AG04450 (cell line): Measurements from ENCODE around the gene BANP. TPM values are rescaled to one million over a fixed set of nuclear protein-coding genes. Genes with fewer than 3 reads are reported as not detected.
"Not testable (repeated sequence)": the region's sequence is repeated elsewhere in the genome, so short reads cannot be mapped to it uniquely, and the experiment has no call there.

Experiments used
- CTCF ChIA-PET: fragments of 300-600, 350-600 bp; formaldehyde crosslinking; extraction: SDS; loops from one replicate; lab custom pipeline; 2022; ENCODE audit warnings: antibody characterized with exemption, inconsistent platforms; lab: Charles Lee
- POLR2A ChIA-PET: fragments of 350-600 bp; formaldehyde crosslinking; extraction: SDS; loops from one replicate; lab custom pipeline; 2021; ENCODE audit warnings: antibody characterized with exemption, inconsistent platforms; lab: Yijun Ruan, JAX
- DNase-seq: peaks from one replicate; pipeline ENCODE4 v3.0.0-alpha.2; 2011; ENCODE audit warnings: low read depth, low spot score
- H3K27ac ChIP-seq: one replicate; pipeline ENCODE4 v1.5.1; 2012; ENCODE audit warnings: low read depth, low read length, control low read depth
- H3K27me3 ChIP-seq: one replicate; pipeline ENCODE4 v1.6.0; 2012; ENCODE audit warnings: low read length; ENCODE audit not compliant: control insufficient read depth, insufficient read depth
- H3K4me3 ChIP-seq: 2 replicates; pipeline ENCODE4 v1.5.1; 2011; ENCODE audit warnings: mild to moderate bottlenecking, low read depth, low read length, control low read depth
- H3K9me3 ChIP-seq: 2 replicates; pipeline ENCODE4 v1.5.1; 2012; ENCODE audit warnings: low read length; ENCODE audit not compliant: control insufficient read depth, insufficient read depth
- CTCF ChIP-seq: IDR thresholded peaks from 2 replicates; pipeline ENCODE4 v1.5.1; 2011; ENCODE audit warnings: low read depth, low read length, control low read depth, inconsistent platforms
- polyA minus RNA-seq: library from RNA; depleted of rRNA, polyadenylated mRNA; stranded (reverse); fragments of >200 nt; gene quantifications from 2 replicates; pipeline ENCODE4 v1.2.3, GENCODE V29; 2011; rRNA and poly(A)+ RNA removed
- polyA plus RNA-seq: library from polyadenylated mRNA; depleted of rRNA; stranded (reverse); fragments of >200 nt; gene quantifications from 2 replicates; pipeline ENCODE4 v1.2.3, GENCODE V29; 2011; rRNA removed

The BANP gene
- polyA plus RNA-seq (18.5 and 18.6 TPM in 2 replicates), polyA minus RNA-seq (31.2 and 37.4 TPM in 2 replicates)

DNA sequence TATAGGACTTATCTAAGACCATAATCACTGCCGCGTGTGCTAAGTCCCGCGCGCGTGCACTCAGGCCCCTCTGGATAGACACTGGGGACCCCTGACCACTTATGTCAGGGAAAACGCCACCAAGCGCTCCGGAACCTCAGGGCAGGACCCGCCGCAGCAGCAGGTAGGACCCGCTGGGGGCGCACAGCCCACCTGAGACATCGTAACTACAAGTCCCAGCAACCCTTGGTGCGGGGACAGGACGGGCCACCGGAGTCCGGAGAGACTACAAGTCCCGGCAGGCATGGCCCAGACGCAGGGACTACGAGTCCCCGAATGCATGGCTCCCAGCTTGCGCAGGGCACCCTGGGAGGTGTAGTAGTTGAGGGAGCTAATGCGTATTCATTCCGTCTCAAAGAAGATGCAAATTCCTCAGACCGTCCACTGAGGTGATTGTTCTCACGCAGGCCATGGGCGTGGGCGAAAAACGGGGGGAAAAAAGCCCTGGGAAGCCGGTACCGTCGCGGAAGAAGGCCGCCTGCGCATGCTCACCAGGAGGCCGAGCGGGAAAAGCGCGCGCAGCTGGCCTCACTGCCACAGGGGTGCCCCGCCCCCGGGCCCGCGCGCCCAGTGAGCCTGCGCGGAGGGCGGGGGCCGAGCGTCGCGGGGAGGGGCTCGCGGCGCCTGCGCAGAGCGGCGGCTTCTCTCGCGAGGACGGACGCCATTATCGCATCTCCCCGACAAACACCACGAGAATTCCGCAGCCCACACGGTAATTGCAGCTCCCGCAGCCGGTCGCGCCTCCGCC lies at the start of gene BANP:
BANP (plus strand) TSS at position 670 of the 787 bp plus-strand sequence. CDS start 23,682 bp downstream, outside the sequence.
- Histone ChIP-seq H3K9me3 (no peaks in the 10 kb centered on the region; the same call in 1 of the 2 replicates), H3K27me3 (no peaks in the 10 kb centered on the region), H3K27ac (peak within 1 kb of the TSS; percentile 90), H3K4me3 (peak within 1 kb of the TSS; percentile 86)
- TF ChIP-seq CTCF, result peak; percentile 37
- ChIA-PET CTCF (no interaction called here), POLR2A (interaction anchor here (0.6 to 1.0 kb wide), 5 partner anchors 10 to 256 kb away, joined by 3 to 7 read pairs (median 3); no protein-coding TSS in a partner anchor)
- peak; percentile 96 for DNase-seq

DNA sequence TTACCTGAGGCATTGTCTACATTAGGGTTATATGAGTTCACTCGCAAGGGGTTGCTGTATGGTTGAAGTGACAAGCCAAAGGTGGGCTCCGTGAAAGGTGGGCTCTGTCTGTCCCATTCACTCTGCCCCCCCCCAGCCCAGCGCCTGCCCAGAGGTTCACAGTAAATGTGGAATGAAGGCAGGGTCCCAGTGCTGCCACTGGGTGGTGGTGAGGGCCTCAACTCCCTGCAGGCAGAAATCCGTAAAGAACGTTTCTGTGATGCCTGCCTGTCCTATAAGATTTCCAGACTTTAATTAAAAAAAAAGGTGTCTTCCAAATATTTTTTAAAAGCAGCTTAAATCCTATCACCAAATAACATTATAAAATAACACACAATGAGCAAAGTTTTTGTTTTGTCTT lies 46.3 kb upstream of the BANP start:
- H3K9me3 ChIP-seq, H3K27ac ChIP-seq, DNase-seq, H3K27me3 ChIP-seq, H3K4me3 ChIP-seq: not testable (repeated sequence)
- CTCF ChIA-PET, result interaction anchor here (0.7 to 0.9 kb wide), 2 partner anchors 126 to 673 kb away, joined by 3 read pairs; no protein-coding TSS in a partner anchor
- POLR2A ChIA-PET, result interaction anchor here (0.6 kb wide), 1 partner anchor 116 kb away, joined by 4 read pairs; no protein-coding TSS in a partner anchor

- not testable (repeated sequence) for DNase-seq, H3K27me3 ChIP-seq, H3K27ac ChIP-seq, H3K9me3 ChIP-seq, H3K4me3 ChIP-seq
- CTCF ChIA-PET, result interaction anchor here (0.7 to 1.0 kb wide), 3 partner anchors 34 to 672 kb away, joined by 3 read pairs; no protein-coding TSS in a partner anchor
- POLR2A ChIA-PET, result interaction anchor here (0.6 kb wide), 1 partner anchor 116 kb away, joined by 4 read pairs; no protein-coding TSS in a partner anchor
These were observed 45.7 kb upstream of the BANP start for GRCh38 chr16:87905521-87905920.

GRCh38 chr16:87908101-87908500 lies 43.1 kb upstream of the BANP start:
- H3K27me3 ChIP-seq, H3K4me3 ChIP-seq, H3K9me3 ChIP-seq, POLR2A ChIA-PET, DNase-seq, H3K27ac ChIP-seq: not testable (repeated sequence)
- CTCF ChIA-PET, result interaction anchor here (0.6 to 2.4 kb wide), 6 partner anchors 8 to 139 kb away, joined by 3 to 19 read pairs (median 6); no protein-coding TSS in a partner anchor

DNA sequence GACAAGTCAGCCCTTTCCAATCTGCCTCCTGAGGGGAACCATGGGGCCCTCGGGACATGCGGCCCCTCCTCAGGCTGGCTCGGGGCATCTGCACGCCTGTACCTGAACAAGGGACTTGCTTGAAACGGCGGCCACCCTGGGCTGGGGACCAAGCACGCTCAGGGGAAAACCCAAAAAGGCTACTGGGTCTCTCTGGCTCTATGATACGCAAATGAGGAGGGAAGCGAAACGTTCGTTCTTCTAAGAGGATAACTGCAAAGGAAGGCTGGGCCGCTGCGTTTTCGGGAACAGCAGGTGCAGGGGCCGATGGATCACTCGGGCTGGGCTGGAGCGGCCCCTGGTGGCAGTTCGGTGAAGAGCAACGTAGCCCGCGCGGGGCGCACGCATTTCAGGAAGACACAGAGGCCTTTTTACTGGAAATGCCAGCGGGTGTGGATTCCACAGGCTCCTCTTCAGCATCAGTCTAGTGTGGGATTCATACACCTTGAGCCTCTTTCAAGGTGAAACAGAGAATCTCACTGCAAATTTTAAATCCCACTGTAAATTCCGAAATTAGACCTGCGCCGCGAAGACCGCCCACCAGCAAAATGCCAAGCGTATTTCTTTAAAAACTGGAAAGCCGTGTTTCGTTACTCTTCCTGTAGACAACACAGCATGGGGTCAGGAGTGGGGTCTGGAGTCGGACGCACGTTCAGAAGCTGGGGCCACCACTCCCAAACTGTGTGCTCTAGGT lies 41.9 kb upstream of the BANP start:
- H3K9me3 ChIP-seq, H3K27ac ChIP-seq, H3K4me3 ChIP-seq, POLR2A ChIA-PET, DNase-seq, H3K27me3 ChIP-seq: not testable (repeated sequence)
- TF ChIP-seq CTCF, result peak; percentile 84
- CTCF ChIA-PET, result interaction anchor here (0.9 to 2.4 kb wide), 7 partner anchors 38 to 140 kb away, joined by 3 to 19 read pairs (median 4); no protein-coding TSS in a partner anchor

DNA sequence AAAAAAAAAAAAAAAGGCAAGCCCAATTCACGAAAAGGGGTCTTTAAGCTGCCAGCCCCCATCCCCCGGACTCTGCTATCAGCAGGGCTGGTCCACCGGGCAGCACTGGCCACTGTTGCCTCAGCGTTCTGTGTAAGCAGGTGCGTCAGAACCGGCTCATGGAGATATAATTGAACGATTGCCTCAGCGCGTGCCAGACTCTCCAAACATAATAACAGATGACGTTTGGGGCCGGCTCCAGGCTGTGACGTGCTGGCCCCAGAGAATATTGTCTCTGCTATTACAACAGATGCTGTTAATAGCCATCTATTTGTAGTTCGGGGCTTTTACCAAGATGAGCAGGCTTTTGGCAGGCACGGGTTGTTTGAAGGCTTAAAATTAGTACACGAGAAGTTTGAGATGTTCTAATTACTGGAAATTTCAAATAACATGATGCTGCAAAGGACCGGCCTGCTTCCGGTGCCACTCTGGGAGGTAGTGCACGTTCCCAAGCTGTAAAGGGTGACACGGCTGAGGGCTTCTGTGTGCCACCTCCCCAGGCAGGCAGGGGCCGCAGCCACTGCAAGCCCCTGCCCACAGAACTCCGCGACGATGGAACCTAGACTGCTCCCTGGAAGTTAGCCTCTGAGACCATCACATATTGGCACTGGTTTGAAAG lies 40.0 kb upstream of the BANP start:
- H3K27me3 ChIP-seq, CTCF ChIA-PET, H3K4me3 ChIP-seq, H3K9me3 ChIP-seq, POLR2A ChIA-PET, DNase-seq, H3K27ac ChIP-seq: not testable (repeated sequence)

DNA sequence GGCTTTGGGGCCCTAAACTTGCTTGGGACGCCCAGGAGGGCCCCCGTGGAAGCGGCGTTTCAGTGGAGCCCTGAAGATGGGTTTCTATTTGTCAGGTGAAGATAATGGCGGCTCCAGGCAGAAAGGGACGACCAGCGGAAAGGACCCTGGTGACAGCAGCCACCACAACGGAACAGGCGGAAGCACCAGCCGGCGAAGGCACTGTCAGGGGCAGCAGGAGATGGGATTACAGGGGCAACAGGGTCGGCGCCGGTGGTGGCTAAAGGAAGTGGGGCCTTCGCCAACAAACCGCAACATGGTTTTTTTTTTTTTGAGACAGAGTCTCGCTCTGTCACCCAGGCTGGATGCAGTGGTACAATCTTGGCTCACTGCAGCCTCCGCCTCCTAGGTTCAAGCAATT lies 38.5 kb upstream of the BANP start:
- H3K27me3 ChIP-seq, DNase-seq, POLR2A ChIA-PET, H3K27ac ChIP-seq, H3K4me3 ChIP-seq, H3K9me3 ChIP-seq: not testable (repeated sequence)
- CTCF ChIA-PET, result interaction anchor here (1.3 kb wide), 1 partner anchor 134 kb away, joined by 3 read pairs; no protein-coding TSS in a partner anchor

- H3K4me3 ChIP-seq, H3K9me3 ChIP-seq, POLR2A ChIA-PET, DNase-seq, H3K27ac ChIP-seq: not testable (repeated sequence)
- CTCF ChIA-PET, result interaction anchor here (0.6 to 2.1 kb wide), 3 partner anchors 135 to 137 kb away, joined by 3 to 7 read pairs (median 5); no protein-coding TSS in a partner anchor
- H3K27me3 ChIP-seq, result peaks cover 17% of the 10 kb centered on the region
These were observed 37.1 kb upstream of the BANP start for GRCh38 chr16:87914021-87914725.
